ENCODE data around the gene ITPR2.
"Not testable (repeated sequence)": the region's sequence is repeated elsewhere in the genome, so short reads cannot be mapped to it uniquely, and the experiment has no call there.

The ITPR2 gene

DNA sequence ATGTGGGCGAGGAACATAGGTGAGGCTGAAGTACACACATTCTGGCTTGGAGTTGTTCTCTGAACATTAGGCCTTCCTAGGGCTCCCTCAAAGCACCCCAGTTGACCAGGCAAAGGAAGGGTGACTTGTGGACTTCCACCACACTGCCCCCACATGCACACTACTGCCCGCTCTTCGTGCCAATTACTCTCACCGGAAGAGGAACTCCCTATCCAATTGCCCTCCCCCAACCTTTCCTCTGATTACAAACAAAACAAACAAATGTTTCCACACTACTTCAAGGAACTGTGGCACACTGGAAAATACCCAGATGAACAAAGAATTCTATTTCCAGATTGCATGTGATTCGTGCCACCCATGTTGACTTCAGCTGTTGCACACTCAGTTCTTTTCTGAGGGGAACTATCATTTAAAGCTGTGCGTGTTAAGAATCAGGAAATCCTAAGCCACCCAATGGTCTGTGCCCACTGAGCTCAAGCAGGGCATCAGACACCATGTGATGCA, 498.3 kb downstream of the ITPR2 start:
- DNase-seq, result peak; percentile 98

- DNase-seq, result peak; percentile 93 to 94
These were observed 501.0 kb downstream of the ITPR2 start for GRCh38 chr12:26331960-26332359.

GRCh38 chr12:26331136-26331535, 501.9 kb downstream of the ITPR2 start:
- peak; percentile 48 to 79 for DNase-seq

- DNase-seq, result peak; percentile 77 to 78
These were observed 504.9 kb downstream of the ITPR2 start for GRCh38 chr12:26327975-26328644.

DNA sequence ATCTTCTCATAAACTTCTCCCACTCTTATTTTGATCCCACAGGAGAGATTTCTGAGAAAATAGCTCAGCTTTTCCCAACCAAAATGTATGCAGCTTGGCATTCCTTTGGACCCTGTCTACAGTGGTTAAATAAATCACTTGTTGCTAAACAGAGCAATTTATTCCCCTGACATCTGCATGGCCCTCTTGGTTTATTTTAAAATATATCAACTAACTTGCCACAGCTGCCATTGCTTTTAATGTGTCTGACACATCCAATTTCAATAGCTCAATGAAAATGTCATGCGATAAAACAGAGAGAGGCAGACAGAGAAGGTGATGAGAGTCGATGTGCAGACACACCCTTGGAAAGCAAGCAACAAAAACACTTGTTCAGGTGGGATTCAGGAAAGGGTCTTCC, 509.3 kb downstream of the ITPR2 start:
- no peak for DNase-seq

- peak; percentile 58 to 86 for DNase-seq
These were observed 513.5 kb downstream of the ITPR2 start for GRCh38 chr12:26319511-26319910.

DNA sequence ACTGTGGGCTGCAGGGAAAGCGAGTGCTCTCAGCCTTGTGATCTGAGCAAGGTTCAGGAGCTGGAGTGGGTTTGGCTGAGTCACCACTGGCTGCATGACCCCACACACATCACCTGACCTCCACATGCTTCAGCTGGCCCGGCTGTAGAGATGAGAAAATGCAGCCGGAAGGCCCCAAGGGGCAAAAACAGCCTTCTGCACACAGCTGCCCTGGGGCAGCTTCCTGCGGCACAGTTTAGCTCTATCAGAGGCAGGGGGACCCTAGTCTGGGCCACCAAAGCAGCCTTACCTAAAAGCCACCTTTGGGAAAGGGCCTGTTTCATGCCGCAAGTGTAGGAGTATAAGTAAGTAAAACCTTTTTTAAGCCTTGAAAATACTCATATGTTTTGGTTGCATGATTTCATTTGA, 514.3 kb downstream of the ITPR2 start:
- peak; percentile 81 to 96 for DNase-seq

DNA sequence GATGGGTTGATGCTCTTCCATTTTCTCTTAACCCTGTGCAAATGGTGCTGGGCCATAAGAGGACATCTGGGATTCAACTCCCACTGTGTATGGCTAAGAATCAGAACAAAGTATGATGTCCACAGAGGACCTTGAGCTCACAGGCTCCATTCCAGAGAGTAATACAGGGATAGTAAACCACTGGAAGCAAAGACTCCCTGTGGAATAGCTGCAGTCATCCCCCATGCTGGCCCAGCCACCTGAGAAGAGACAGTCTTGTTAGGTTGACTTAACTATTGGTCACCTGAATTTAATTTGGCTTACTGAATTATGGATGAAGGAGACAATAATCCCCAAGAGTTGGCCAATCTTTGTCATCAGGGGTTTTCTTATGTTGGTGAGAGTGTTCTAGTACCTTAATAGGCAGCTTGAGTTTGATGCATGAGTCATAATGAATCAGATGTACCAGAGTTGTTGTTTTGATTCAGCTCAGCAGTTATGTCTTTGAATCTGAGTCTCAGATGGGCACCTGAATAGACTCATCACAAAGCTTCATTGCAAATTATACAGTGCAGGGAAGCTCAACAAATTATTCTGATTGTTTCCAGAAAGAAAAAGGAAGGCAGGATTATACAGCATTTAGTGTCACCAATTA, 514.9 kb downstream of the ITPR2 start:
- DNase-seq, result no peak

- not testable (repeated sequence) for DNase-seq
These were observed 518.9 kb downstream of the ITPR2 start for GRCh38 chr12:26314103-26314502.

DNA sequence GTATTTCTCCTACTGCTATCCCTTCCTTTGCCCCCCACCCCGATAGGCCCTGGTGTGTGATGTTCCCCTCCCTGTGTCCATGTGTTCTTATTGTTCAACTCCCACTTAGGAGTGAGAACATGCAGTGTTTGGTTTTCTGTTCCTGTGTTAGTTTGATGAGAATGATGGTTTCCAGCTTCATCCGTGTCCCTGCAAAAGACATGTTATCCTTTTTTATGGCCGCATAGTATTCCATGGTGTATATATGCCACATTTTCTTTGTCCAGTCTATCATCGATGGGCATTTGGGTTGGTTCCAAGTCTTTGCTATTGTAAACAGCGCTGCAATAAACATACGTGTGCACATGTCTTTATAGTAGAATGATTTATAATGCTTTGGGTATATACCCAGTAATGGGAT, 522.5 kb downstream of the ITPR2 start:
- not testable (repeated sequence) for DNase-seq

GRCh38 chr12:26309634-26310033, 523.4 kb downstream of the ITPR2 start:
- DNase-seq, result no peak

GRCh38 chr12:26304273-26304672, 528.7 kb downstream of the ITPR2 start:
- no peak for DNase-seq

DNA sequence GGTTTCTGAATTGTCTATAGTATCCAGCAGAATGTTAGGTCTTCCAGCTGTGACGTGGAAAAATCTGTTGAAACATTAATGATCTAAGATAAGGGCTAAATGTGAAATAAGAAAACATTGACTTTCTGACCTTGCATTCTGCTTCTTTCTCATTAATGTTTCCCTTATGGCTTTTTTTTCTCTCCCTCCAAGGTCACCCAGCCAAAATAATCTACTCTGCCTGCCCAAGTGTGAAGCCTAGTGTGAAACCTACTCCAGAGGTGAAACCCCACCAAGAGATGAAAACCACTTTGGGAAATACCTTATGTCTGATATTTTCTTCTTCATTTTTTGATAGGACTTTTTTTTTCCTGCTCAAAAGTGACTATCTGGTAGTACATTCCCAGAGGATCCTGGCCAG, 529.6 kb downstream of the ITPR2 start:
- DNase-seq, result no peak

GRCh38 chr12:26302776-26303175, 530.2 kb downstream of the ITPR2 start:
- peak; percentile 40 to 49 for DNase-seq

DNA sequence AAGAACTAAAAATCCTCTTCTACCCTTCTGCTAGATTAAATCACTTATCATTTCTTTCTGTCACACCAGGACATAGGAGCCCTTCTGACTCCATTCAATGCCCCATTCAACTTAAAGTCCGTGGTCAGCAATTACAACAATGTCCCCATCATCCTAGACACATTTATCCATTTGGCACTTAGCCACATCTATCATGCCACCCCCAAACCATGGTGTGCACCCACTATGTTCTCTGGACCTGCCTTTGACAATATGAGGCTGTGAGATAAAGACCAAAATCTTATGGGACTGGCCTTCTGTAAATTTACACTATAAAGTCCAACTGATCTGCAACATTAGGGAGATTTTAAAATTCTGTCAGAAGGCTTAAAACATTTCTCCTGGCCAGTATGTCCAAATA, 533.2 kb downstream of the ITPR2 start:
- no peak for DNase-seq

GRCh38 chr12:26298785-26299621, 534.0 kb downstream of the ITPR2 start:
- peak; percentile 88 to 92 for DNase-seq

- DNase-seq, result no peak
These were observed 535.5 kb downstream of the ITPR2 start for GRCh38 chr12:26297396-26298070.

- DNase-seq, result no peak
These were observed 538.0 kb downstream of the ITPR2 start for GRCh38 chr12:26295001-26295400.

GRCh38 chr12:26293612-26294011, 539.4 kb downstream of the ITPR2 start:
- no peak for DNase-seq

DNA sequence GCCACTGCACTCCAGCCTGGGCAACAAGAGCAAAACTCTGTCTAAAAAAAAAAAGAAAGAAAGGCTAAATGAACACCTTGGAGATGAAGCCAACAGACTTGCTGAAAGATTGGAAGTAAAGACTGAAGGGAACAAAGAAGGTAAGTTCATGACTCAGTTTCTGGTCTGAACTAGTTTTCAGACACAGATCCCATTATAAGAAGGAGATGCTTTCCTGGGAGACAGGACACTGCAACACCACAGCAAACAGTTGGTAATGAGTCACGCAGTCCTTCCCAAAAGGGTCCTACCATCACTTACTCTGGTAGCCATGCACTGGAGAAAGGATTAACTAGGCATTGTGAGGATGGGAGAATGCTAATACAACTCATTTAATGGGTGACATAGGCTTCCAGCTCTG, 540.4 kb downstream of the ITPR2 start:
- DNase-seq, result no peak

GRCh38 chr12:26290565-26290964, 542.4 kb downstream of the ITPR2 start:
- no peak for DNase-seq

DNA sequence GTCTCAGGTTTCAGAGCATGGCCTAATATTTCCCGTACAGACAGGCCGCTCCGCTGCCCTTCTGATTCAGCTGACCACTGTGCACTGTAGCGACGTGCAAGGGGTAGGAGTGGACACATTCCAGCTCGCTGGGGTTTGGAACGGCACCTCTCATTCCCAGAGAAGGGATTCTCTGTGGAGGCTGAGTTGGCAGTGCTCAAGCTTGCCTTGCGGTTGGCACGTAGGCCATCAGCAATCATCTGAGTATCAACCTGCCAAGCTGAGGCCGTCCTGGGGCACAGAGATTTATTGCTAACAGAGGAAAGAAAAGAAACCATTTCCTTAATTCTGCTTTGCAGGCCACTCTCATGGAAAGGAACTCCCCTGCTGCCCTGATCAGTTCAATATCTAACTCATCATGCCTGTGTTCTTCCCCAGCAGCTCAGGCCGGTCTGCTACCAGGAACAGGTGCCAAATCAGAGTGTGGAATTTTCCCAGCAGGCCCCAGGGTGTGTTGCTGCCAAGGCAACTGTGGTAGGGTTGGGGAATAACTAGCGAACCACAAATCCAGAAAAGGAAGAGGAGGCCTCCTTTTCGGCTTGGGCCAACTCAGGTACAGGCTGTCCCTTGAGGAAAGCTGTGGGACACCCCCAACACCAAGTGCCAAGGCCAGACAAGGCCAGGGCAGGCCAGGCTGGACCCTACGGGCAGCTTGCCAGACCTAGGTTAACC, 545.2 kb downstream of the ITPR2 start:
- no peak for DNase-seq
